GM12864 (cell line): Measurements from ENCODE around the gene SDHA.
A peak's percentile ranks its signal among the peaks of the same experiment; 100 is the strongest.

Experiments used
- DNase-seq: peaks from one replicate; pipeline ENCODE4 v3.0.0-alpha.2; 2011; ENCODE audit warnings: low read depth
- H3K4me3 ChIP-seq: 2 replicates; pipeline ENCODE4 v1.5.1; 2011; ENCODE audit warnings: mild to moderate bottlenecking, low read depth, low read length, control low read depth
- TF ChIP-seq, protein P1 (sequence below): IDR thresholded peaks from 2 replicates; pipeline ENCODE4 v1.5.1; 2011; ENCODE audit warnings: low read depth, mild to moderate bottlenecking, moderate library complexity, low read length, control low read depth, inconsistent platforms; ENCODE audit errors: missing control alignments

SDHA gene

DNA sequence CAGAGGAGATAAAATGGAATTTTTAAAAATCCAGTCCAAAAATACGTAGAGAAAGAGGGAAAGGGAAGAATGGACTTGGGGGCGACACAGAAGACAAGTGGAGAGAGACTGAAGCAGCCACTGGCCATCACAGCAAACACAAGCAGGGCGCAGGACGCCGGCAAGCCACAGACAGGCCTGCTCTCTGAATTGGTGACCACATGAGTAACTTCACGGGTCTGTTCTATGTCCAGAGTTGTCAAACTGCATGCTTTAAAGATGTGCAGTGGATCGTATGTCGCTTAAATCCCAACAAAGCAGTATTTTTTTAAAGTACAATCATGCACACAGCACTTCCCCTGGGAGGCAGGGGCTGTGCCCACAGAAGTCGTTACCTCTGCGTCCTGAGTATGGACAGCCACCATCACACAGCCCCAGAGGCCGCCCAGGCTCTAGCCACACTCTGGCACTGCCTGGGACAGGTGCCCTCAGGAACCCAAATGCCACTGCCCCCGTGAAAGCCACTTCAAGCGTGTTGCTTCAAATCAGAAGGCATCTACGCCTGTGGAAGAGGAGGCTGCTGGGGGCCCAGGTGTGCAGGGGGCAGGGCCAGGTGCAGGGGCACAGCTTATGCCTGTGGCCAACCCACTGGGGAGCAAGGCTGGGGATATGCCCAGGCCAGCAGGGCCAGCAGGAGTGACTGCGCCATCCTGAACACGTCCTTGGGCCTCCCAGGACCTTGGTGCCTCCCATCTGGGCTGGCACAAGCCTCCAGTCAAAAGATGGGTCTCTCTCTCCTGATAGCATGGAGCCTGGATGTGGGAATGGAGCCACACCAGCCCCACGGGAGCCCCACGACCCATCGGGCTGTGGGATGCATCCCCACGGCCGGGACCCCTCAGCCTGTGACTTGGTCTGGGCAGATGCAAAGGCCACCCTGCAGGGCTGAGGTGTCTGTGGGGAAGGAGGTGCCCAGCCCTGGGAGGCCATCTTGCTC, 32.7 kb upstream of the SDHA start:
- DNase-seq = no peak
- H3K4me3 ChIP-seq = no peak overlapping the region
- TF ChIP-seq, protein P1, sequence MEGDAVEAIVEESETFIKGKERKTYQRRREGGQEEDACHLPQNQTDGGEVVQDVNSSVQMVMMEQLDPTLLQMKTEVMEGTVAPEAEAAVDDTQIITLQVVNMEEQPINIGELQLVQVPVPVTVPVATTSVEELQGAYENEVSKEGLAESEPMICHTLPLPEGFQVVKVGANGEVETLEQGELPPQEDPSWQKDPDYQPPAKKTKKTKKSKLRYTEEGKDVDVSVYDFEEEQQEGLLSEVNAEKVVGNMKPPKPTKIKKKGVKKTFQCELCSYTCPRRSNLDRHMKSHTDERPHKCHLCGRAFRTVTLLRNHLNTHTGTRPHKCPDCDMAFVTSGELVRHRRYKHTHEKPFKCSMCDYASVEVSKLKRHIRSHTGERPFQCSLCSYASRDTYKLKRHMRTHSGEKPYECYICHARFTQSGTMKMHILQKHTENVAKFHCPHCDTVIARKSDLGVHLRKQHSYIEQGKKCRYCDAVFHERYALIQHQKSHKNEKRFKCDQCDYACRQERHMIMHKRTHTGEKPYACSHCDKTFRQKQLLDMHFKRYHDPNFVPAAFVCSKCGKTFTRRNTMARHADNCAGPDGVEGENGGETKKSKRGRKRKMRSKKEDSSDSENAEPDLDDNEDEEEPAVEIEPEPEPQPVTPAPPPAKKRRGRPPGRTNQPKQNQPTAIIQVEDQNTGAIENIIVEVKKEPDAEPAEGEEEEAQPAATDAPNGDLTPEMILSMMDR = no peak

DNA sequence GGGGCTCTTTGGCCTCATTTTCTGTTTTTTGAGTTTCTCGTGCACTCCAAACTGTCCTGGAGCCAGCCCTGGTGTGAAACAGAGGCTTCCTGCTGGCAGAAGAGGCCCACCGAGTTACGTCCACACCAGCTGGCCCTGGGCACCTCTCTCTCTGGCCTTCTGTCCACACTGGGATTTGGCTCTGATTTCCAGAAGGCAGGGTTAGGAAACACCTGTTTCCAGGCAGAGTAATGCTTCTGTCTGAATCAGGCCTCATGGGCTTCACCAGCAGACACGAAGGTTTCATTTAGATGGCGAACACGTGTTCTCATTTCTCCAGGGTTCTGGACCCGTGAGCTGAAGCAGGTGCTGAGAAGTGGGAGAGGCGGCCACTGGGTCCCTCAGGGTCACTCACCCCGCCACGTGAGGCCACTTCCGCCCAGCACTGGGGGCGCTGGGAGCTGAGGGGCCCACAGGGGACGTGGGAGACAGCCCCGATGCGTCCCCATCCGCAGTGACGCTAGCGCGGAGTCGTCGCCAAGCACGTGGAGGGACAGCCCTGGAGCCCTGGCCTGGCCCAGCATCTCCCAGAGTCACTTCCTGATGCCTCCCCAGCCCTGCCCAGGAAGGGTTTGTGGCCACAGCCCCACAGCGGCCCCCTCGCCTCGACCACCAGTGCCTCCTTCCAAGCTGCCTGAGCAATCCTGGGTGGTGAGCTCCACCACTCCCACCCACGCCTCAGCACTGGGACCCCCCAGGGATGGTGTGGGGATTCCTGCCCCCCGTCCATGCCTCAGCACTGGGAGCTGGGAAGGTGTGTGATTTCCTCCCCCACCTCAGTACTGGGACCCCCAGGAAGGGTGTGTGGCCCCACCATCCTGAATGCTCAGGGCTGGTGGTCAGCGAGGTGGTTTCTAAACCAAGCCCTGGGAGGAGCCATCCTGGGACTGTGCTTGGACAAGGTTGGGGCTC, 31.8 kb upstream of the SDHA start:
- DNase-seq = no peak
- H3K4me3 ChIP-seq = no peak overlapping the region
- TF ChIP-seq, protein P1 = no peak

DNA sequence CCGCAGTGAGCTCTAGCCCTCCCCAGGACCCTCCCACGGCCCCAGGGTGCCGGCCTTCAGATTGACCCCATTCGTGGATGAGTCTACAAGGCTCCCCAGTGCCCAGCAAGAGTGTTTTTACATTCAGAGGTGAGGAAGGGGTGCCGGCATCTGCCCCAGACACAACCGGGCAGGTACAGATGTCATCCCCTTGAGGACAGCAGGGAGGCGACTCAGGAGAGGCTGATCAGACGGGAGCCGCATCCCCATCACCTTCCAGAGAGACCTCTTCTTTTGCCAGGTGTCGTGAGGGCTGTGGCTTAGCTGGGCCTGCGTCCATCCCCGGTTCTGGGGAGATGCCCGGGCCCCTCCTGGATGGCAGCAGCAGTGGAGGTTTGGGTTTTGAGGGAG, 31.1 kb upstream of the SDHA start:
- no peak for DNase-seq
- no peak overlapping the region for H3K4me3 ChIP-seq

DNA sequence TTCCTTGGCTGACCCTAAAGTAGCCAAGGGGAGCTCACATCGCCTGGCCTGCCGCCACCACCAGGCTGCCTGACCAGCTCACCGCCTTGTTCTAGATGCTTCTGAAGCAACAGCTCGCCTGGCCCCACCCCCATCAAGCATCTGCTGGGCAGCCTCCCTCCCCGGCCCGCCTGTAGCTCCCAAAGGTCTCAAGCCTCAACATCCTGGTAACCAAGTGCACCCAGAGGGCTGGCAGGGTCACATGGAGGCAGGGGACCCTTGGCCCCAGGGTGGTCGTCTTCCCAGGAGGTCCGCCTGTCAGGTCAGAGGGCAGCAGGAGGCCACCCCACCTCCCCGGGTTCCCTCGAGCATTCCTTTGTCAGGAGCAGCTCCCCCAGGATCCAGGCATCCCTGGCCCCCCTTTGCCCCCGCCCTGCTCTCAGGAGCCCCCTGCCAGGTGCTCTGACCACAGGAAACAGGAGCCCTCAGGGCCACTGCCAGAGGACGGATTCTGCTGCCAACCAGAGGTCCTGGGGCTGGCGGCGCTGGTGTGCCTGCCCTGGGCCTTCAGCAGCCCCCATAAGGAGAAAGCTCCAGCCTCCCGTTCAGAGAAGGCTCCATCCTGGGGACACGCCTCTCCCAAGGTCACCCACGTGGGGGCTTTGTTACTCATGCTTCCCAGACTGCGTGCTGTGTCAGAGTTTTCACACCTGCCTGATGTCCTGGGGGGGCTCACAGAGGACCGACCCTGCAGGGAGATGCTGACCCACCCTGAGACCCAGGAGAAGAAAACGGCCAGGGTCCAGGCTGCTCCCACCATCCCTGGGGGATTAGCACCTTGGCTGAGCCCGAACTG, 30.3 kb upstream of the SDHA start:
- DNase-seq = no peak
- TF ChIP-seq, protein P1 = no peak
- H3K4me3 ChIP-seq = no peak overlapping the region

More for the DNA sequence above, 31.1 kb upstream of the SDHA start:
- TF ChIP-seq, protein P1 = no peak

DNA sequence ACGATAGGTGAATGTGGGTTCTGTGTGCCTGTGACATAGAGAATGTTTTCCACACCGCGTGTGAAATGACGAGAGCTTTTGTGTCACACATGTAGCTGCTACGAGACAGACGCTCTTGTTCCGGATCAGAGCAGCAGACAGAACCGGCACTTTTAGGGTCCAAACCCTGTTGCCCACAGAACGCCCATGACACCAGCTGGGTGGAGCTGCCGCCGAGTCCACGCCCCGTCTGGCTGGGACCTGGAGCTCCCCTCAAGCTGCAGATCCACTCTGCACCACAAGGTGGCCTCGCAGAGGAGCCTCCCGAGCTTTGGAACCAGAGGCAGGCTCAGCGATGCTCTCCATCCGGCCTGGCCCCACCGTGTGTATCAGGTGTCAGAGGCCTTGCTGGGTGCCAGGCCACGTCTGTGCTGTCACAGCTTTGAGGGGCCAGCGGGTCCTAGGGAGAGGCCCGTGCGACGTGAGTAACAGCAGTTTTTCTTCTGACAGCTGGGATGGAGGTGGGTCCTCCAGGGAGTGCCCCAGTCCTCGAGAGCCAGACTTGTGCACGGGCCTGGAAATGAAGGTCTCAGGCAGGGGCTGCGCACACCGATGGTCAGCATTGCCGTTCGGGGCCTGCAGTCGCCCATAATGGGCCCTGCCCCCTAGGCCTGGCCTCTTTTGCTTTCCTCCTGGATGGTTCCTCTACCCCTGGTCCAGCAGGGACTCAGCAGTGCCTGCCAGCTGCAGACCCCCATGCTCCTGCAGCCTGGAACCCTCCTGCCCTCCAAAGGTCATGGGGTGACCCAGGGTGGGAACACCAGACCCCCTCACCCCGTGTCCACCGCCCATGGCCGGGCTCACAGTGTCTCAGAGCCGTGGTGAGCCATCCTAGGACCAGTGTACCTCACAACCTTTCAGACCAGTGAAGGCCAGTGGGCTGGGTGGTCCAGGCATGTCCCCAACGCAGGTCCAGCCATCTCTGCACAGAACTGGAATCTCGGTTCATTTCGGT, 29.3 kb upstream of the SDHA start:
- no peak overlapping the region for H3K4me3 ChIP-seq
- peak; percentile 41 for DNase-seq
- TF ChIP-seq, protein P1 = peak; percentile 96
